ENCODE measurements around the gene ID4. TPM values are rescaled to one million over a fixed set of nuclear protein-coding genes. Genes with fewer than 3 reads are reported as not detected.
"Not testable (repeated sequence)": the region's sequence is repeated elsewhere in the genome, so short reads cannot be mapped to it uniquely, and the experiment has no call there.

The ID4 gene
- total RNA-seq, 2 experiments from 2014 or later, result not detected

DNA sequence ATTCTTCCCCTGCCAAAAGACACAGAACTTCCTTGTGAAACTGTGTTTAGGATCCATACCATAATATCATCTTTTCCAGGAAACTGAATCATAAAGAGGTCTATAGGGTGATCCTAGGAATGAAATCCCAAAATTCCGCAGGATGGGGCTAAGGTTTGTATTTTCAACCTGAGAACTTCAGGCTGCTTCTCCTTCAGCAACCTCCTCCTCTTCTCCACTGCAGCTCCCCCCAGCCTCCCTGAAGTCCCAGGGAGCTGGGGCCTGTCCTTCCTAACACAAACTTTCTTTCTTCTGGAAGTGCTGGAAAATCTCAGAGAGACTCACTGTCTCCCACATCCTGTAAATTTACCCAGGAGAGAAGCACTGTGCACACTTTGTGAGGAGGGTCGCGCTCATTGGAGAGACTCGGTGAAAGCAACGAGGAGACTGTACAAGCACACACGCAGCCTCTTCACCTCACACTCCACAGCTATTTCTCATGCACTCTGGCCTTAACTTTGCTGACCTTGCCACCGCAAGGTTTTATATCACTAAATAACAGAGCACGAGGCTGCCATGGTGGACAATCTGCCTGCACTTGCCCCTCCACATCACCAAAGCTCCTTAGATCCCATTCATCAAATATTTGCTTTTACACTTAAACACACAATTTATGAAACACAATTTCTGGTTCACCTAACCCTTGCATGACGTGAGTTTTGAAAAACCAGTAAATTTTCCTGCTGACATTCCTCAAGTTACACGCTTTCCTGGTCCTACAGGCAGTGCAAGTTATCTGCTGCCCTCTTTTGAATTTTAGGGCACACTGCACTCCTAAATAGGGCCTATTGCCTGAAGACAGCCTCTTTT is 14.3 kb downstream of the ID4 start:
- no peaks in the 10 kb centered on the region for H3K27me3 Mint-ChIP-seq (ENCODE audit: low read depth)
- ChIA-PET POLR2A (no interaction called here), CTCF (no interaction called here)
- ATAC-seq (no peak), DNase-seq (no peak)
- H3K4me3 Mint-ChIP-seq, result no peak overlapping the region
- no peaks in the 10 kb centered on the region for H3K36me3 Mint-ChIP-seq (ENCODE audit: low read depth)
- no peaks in the 10 kb centered on the region for H3K9me3 Mint-ChIP-seq (ENCODE audit: insufficient read depth)
- no peaks in the 10 kb centered on the region for H3K4me1 Mint-ChIP-seq (ENCODE audit: low read depth)
- H3K27ac Mint-ChIP-seq, result no peak overlapping the region

DNA sequence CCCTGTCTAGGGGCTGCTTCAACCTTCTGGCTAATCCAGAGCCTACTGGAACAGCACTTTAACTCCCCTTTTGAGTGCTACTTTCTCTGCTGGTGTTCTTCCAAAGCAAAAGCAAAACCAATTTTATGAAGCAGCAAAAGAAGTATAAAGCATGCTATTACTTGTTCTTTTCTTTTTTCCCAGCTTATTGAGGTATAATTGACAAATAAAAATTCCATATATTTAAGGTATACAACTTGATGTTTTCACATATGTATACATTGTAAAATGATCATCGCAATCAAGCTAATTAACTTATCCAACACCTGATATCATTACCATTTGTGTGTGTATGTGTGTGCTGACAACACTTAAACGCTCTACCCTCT is 14.9 kb downstream of the ID4 start:
- ChIA-PET POLR2A (no interaction called here), CTCF (no interaction called here)
- H3K27ac Mint-ChIP-seq, result no peak overlapping the region
- DNase-seq, result no peak
- ATAC-seq, result no peak
- no peaks in the 10 kb centered on the region for H3K4me1 Mint-ChIP-seq (ENCODE audit: low read depth)
- H3K4me3 Mint-ChIP-seq, result no peak overlapping the region
- no peaks in the 10 kb centered on the region for H3K9me3 Mint-ChIP-seq (ENCODE audit: insufficient read depth)
- no peaks in the 10 kb centered on the region for H3K36me3 Mint-ChIP-seq (ENCODE audit: low read depth)
- H3K27me3 Mint-ChIP-seq (ENCODE audit: low read depth), result no peaks in the 10 kb centered on the region

- H3K36me3 Mint-ChIP-seq (ENCODE audit: low read depth), result no peaks in the 10 kb centered on the region
Observed at GRCh38 chr6:19852927-19853326, 15.8 kb downstream of the ID4 start.

DNA sequence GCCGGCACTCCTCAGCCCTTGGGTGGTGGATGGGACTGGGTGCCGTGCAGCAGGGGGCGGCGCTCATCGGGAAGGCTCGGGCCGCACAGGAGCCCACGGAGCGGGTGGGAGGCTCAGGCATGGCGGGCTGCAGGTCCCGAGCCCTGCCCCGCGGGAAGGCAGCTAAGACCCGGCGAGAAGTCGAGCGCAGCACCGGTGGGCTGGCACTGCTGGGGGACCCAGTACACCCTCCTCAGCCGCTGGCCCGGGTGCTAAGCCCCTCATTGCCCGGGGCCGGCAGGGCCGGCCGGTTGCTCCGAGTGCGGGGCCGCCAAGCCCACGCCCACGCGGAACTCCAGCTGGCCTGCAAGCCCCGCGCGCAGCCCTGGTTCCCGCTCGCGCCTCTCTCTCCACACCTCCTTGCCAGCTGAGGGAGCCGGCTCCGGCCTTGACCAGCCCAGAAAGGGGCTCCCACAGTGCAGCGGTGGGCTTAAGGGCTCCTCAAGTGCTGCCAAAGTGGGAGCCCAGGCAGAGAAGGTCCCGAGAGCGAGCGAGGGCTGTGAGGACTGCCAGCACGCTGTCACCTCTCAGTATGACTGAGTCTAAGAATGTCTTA is 17.3 kb downstream of the ID4 start:
- H3K36me3 Mint-ChIP-seq (ENCODE audit: low read depth); DNase-seq; CTCF ChIA-PET; POLR2A ChIA-PET; H3K27ac Mint-ChIP-seq; H3K4me1 Mint-ChIP-seq (ENCODE audit: low read depth); H3K9me3 Mint-ChIP-seq (ENCODE audit: insufficient read depth); ATAC-seq; H3K4me3 Mint-ChIP-seq; H3K27me3 Mint-ChIP-seq (ENCODE audit: low read depth): not testable (repeated sequence)

More at GRCh38 chr6:19852927-19853326, 15.8 kb downstream of the ID4 start:
- DNase-seq, result no peak
- Mint-ChIP-seq H3K9me3 (ENCODE audit: insufficient read depth) (no peaks in the 10 kb centered on the region), H3K27ac (no peak overlapping the region), H3K4me1 (ENCODE audit: low read depth) (no peaks in the 10 kb centered on the region), H3K4me3 (no peak overlapping the region), H3K27me3 (ENCODE audit: low read depth) (no peaks in the 10 kb centered on the region)
- POLR2A ChIA-PET, result no interaction called here
- ATAC-seq, result no peak
- CTCF ChIA-PET, result no interaction called here

DNA sequence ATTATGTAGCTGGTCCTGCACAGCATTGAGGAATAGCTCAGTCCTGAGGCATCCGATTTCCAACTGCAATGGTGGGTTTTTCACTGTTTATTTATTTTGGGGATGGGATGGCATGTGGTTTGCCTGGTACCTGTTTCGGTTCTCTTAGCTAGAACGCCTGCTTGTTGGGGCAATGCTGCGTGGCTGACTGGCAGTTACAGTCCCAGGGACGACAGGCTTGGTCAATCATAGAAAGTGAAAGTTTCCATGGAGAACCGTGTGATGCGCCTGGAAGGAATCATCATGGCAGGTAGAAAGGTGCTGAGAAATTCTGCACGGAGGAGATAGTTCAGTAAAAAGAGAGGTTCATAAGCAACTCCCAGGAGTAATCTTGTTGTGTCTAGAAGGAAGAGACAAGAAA is 18.4 kb downstream of the ID4 start:
- DNase-seq (no peak), ATAC-seq (no peak)
- Mint-ChIP-seq H3K4me1 (ENCODE audit: low read depth) (no peaks in the 10 kb centered on the region), H3K36me3 (ENCODE audit: low read depth) (no peaks in the 10 kb centered on the region), H3K27ac (no peak overlapping the region), H3K9me3 (ENCODE audit: insufficient read depth) (no peaks in the 10 kb centered on the region), H3K27me3 (ENCODE audit: low read depth) (no peaks in the 10 kb centered on the region), H3K4me3 (no peak overlapping the region)
- CTCF ChIA-PET, result no interaction called here
- POLR2A ChIA-PET, result no interaction called here

GRCh38 chr6:19857139-19857538 is 20.0 kb downstream of the ID4 start:
- POLR2A ChIA-PET, result no interaction called here
- no peak for ATAC-seq
- H3K4me3 Mint-ChIP-seq, result no peak overlapping the region

GRCh38 chr6:19857703-19858102 is 20.5 kb downstream of the ID4 start:
- ChIA-PET CTCF (no interaction called here), POLR2A (no interaction called here)
- H3K4me1 Mint-ChIP-seq (ENCODE audit: low read depth), result no peaks in the 10 kb centered on the region
- no peaks in the 10 kb centered on the region for H3K36me3 Mint-ChIP-seq (ENCODE audit: low read depth)
- no peak for ATAC-seq
- no peaks in the 10 kb centered on the region for H3K9me3 Mint-ChIP-seq (ENCODE audit: insufficient read depth)
- H3K27me3 Mint-ChIP-seq (ENCODE audit: low read depth), result no peaks in the 10 kb centered on the region
- DNase-seq, result no peak
- no peak overlapping the region for H3K27ac Mint-ChIP-seq
- H3K4me3 Mint-ChIP-seq, result no peak overlapping the region

More at GRCh38 chr6:19857139-19857538, 20.0 kb downstream of the ID4 start:
- no peaks in the 10 kb centered on the region for H3K27me3 Mint-ChIP-seq (ENCODE audit: low read depth)
- no peak overlapping the region for H3K27ac Mint-ChIP-seq
- H3K4me1 Mint-ChIP-seq (ENCODE audit: low read depth), result no peaks in the 10 kb centered on the region
- CTCF ChIA-PET, result no interaction called here
- H3K36me3 Mint-ChIP-seq (ENCODE audit: low read depth), result no peaks in the 10 kb centered on the region
- no peaks in the 10 kb centered on the region for H3K9me3 Mint-ChIP-seq (ENCODE audit: insufficient read depth)
- no peak for DNase-seq

GRCh38 chr6:19860235-19860877 is 23.2 kb downstream of the ID4 start:
- Mint-ChIP-seq H3K4me3 (no peak overlapping the region), H3K27ac (no peak overlapping the region), H3K4me1 (ENCODE audit: low read depth) (no peaks in the 10 kb centered on the region), H3K9me3 (ENCODE audit: insufficient read depth) (no peaks in the 10 kb centered on the region), H3K27me3 (ENCODE audit: low read depth) (no peaks in the 10 kb centered on the region), H3K36me3 (ENCODE audit: low read depth) (no peaks in the 10 kb centered on the region)
- POLR2A ChIA-PET, result no interaction called here
- CTCF ChIA-PET, result no interaction called here
- DNase-seq (no peak), ATAC-seq (no peak)

DNA sequence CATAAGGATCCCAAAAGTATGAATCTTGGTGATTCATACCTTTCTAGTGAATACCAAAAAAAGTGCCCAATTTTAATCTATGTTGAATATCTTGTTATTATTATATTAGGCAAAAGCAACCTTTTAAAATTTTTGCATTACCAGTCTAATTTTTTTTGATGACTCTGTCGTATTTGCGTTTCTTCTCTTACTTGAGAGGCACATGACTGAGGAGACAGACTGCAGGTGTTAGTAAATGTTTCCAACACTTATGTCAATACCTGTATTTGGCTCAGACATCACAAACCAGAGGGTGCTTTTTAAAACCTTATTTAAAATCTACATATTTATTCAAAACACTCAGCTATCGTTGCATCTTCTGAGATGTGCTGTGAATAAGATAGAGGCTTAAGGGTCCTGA is 27.1 kb downstream of the ID4 start:
- no peak overlapping the region for H3K4me3 Mint-ChIP-seq
- ChIA-PET POLR2A (no interaction called here), CTCF (no interaction called here)
- ATAC-seq, result no peak
- no peaks in the 10 kb centered on the region for H3K4me1 Mint-ChIP-seq (ENCODE audit: low read depth)
- no peak overlapping the region for H3K27ac Mint-ChIP-seq
- H3K27me3 Mint-ChIP-seq (ENCODE audit: low read depth), result no peaks in the 10 kb centered on the region
- H3K36me3 Mint-ChIP-seq (ENCODE audit: low read depth), result no peaks in the 10 kb centered on the region
- no peak for DNase-seq
- no peaks in the 10 kb centered on the region for H3K9me3 Mint-ChIP-seq (ENCODE audit: insufficient read depth)

GRCh38 chr6:19865178-19865577 is 28.0 kb downstream of the ID4 start:
- H3K4me1 Mint-ChIP-seq (ENCODE audit: low read depth), result no peaks in the 10 kb centered on the region

GRCh38 chr6:19866173-19866984 is 29.2 kb downstream of the ID4 start:
- no peaks in the 10 kb centered on the region for H3K36me3 Mint-ChIP-seq (ENCODE audit: low read depth)
- no peak overlapping the region for H3K27ac Mint-ChIP-seq
- CTCF ChIA-PET, result no interaction called here
- H3K4me1 Mint-ChIP-seq (ENCODE audit: low read depth), result no peaks in the 10 kb centered on the region
- DNase-seq, result no peak
- ATAC-seq, result no peak
- POLR2A ChIA-PET, result no interaction called here
- H3K4me3 Mint-ChIP-seq, result no peak overlapping the region
- no peaks in the 10 kb centered on the region for H3K27me3 Mint-ChIP-seq (ENCODE audit: low read depth)
- no peaks in the 10 kb centered on the region for H3K9me3 Mint-ChIP-seq (ENCODE audit: insufficient read depth)

More at GRCh38 chr6:19865178-19865577, 28.0 kb downstream of the ID4 start:
- no peaks in the 10 kb centered on the region for H3K27me3 Mint-ChIP-seq (ENCODE audit: low read depth)
- no peak overlapping the region for H3K4me3 Mint-ChIP-seq
- no peaks in the 10 kb centered on the region for H3K36me3 Mint-ChIP-seq (ENCODE audit: low read depth)
- DNase-seq, result no peak
- no peak overlapping the region for H3K27ac Mint-ChIP-seq
- ChIA-PET CTCF (no interaction called here), POLR2A (no interaction called here)
- no peaks in the 10 kb centered on the region for H3K9me3 Mint-ChIP-seq (ENCODE audit: insufficient read depth)
- ATAC-seq, result no peak

DNA sequence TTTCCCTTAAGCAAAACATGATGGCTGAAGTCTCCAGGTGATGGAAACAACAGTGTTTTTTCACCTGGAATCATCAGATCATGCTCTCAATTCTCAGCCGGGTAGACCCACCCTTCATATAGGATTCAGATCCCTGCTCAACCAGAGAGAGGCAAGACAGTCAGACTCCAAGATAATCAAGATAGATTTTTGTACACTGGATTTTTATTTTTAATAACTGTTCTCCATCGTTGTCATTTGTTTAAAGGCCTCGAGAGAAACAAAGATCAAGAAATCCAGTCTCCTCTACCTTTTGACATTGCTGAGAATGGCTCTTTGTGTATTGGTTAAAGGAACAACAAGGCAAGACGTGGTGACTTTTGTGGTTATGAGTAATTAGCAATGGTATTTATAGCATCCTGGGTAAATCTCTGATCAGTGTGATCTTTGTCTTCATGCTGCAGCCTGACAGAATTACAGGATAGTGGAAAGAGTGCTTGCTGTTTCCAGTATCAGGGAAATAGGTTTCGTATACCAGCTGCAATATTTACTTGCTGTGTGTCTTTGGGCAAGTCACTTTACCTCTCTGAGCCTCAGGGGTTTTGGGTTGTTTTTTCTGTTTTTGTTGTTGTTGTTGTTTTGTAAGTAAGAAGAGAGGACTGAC is 29.9 kb downstream of the ID4 start:
- DNase-seq (no peak), ATAC-seq (no peak)
- Mint-ChIP-seq H3K4me3 (no peak overlapping the region), H3K4me1 (ENCODE audit: low read depth) (no peaks in the 10 kb centered on the region), H3K27me3 (ENCODE audit: low read depth) (no peaks in the 10 kb centered on the region), H3K9me3 (ENCODE audit: insufficient read depth) (no peaks in the 10 kb centered on the region), H3K27ac (no peak overlapping the region), H3K36me3 (ENCODE audit: low read depth) (no peaks in the 10 kb centered on the region)
- POLR2A ChIA-PET, result no interaction called here
- CTCF ChIA-PET, result no interaction called here

All from activated CD8-positive, alpha-beta T cell treated with anti-CD3 and anti-CD28 coated beads, Interleukin-2, amount 10 ng/mL, durations not matched to agents 7 days and 5 days (primary cell).